NCI-H146 treated with DMSO at 0.1 percent for 48 hours (cell line): Measurements from ENCODE around the gene ALOX5AP.

Experiments
- DNase-seq: peaks from one replicate; lab custom pipeline; 2025; ENCODE audit not compliant: unreplicated experiment; lab: John Stamatoyannopoulos, UW

The ALOX5AP gene

DNA sequence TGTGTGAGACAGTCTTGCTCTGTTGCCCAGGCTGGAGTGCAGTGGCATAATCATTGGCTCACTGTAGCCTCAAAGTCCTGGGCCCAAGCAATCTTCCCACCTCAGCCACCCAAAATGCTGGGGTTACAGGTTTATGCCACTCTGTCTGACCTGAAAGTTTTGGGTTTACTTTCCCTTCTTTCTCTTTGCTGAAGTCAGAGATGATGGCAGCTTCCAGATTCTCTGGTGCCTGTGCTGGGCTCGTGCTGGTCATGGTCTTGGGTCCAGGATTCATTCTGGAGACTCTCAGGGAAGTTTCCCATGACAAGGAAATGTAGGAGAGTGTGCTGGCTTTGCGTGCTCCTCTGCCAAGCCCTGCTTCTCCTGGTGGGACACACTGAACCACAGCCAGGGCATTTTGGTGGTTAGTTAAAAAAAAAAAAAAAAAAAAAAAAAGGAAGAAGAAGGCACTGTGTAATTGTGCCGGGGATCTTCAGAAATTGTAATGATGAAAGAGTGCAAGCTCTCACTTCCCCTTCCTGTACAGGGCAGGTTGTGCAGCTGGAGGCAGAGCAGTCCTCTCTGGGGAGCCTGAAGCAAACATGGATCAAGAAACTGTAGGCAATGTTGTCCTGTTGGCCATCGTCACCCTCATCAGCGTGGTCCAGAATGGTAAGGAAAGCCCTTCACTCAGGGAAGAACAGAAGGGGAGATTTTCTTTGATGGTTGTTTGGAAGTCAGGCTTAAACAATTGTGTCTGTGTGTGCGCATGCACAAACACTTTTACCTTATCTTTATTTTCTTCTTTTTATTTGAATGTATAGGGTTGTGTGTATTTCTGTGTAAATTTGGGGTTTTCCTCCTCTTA is at the start of gene ALOX5AP:
TSS of gene ALOX5AP (plus strand) at position 519 of the 847 bp plus-strand sequence. CDS start at position 582, 63 bp downstream.
- no peak for DNase-seq

DNA sequence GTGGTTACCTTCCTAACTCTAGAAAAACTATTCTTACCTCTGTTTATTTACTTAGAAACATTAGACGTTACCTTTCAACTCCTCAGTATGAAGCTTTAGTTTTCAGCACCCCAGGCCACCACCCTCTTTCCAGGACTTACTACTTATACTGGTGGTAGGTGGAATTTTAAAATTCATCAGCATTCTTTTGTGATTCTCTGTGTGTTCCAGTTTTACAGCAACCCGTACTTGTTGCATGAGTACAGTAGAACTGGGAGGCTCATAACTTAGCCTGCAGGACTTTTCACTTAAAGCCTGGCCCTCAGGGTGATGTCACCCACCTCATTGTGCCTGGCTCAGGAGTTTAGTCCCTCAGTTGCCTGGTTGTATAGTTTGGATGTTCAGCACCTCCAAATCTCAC is 49.4 kb upstream of the ALOX5AP start:
- no peak for DNase-seq

DNA sequence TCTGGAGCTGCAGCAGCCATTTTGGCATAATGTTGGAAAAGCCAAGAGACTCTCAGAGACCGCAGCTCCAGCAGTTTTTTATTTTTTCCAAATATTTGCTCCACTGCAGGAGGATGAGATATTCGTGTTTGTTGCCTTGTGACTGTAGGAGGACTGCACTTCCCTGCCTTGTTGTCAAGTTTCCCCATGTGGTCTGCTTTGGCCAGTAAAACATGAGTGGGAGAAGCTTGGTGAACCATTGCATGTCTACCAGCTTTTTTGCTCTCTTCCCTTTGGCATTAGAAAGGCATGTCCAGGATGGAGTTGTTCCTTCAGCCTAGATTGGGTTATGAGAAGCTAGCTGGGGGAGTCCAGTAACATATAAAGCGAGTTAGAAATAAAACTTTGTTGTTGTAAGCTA is 47.7 kb upstream of the ALOX5AP start:
- no peak for DNase-seq

DNA sequence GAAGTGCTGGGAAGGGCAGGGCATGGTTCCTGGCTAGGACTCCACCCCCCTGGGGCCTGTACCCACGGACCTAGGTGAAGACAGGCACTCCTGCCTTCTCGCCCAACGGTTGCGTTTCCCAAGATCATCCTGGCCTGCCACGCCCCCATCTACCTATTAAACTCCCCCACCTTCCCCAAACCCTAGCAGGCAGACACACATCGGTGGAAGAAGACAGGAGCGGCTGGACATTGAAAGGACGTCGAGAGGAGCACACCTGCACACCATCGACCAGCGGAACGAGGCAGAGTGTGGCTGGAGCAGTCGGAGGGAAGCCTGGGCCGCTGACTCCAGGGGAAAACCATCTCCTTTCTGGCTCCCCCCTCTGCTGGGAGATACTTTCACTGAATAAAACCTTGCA is 45.6 kb upstream of the ALOX5AP start:
- DNase-seq, result no peak

DNA sequence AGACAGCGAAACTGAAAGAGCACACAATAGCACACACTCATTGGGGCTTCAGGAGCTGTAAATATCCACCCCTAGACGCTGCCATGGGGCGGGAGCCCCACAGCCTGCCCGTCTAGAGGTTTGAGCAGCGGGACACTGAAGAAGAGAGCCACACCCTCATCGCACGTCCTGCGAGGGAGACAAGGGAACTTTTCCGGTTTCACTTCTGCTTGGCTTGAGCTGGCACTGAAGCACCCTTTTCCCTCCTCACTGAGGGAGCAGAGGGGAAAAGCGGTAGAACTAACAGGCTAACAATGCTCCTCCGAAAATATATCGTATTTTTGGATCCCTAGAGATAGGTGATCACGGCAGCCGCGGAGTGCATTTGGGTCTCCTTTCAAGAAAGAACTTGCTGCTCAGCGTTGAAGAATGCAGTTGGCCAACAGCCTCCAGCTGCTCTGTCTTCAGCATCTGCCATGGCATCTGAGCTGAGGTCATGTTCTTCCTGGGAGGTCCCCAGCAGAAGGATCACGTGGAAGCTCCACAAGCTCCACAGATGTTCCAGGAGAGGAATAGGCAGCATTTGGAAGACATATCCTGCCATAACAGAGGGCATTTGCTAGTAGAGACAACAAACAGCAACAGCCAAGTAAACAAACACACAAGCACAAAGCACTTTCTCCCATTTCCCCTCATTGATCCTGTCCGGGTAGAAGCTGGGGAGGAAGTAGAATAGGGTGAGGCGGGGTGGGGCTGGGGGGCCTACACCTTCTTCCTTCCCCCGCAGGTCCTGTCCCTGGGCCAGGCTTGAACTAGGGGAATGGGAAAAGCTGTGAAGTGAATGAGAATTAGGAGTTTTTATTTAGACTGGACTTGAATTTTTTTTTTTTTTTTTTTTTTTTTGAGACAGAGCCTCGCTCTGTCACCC is 44.8 kb upstream of the ALOX5AP start:
- no peak for DNase-seq

DNA sequence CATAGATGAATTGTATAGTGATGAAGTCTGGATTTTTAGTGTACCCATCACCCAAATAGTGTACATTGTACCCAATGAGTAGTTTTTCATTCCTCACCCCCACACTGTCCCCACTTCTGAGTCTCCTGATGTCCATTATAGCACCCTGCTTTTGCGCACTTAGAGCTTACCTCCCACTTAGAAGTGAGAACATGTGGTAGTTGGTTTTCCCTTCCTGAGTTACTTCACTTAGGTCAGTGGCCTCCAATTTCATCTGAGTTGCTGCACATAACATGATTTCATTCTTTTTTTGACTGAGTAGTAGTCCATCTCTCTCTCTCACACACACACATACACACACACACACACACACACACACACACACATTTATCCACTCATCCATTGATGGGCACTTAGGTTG is 43.2 kb upstream of the ALOX5AP start:
- no peak for DNase-seq

DNA sequence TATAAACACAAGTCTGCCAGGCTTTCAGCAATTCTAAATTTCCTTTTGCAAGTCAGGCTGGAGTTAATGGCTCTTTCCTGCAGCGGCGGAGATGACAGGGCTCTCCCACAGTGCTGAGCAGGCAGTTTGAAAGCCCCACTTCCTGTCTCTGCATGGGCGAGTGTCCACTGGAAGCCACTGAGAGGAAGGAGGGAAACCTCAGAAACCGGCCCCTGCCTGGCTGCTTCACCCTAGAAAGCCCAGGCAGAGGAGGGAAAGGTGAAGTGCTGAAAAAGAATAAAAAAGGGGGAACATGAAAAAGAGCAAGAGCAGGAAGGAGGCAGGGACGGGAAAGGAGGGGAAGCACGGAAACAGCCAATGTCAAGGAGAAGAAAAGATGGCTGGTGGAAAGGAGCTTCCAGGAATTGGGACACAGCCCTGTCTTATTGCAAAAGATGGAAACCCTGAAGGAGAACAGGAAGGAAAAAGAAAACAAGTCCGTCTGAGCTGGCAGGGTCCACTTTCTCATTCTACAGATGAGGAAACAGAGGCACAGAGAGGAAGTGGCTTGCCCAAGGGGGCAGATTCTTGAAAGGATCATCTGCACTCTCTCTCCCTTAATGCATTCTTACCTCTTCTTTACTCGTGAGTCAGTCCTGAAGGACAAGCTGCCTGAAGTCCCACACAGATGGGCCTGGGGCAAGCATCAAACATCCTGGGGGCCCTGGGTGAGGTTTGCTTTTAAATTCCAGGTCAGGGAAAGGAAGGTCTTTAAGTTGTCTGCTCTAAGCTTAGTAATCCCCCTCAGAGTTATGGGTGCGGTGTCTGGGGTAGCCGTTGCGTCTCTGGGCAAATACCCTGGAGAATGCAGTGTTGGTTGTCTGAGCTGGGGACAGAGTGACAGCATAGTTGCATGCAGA is 38.8 kb upstream of the ALOX5AP start:
- DNase-seq, result no peak

DNA sequence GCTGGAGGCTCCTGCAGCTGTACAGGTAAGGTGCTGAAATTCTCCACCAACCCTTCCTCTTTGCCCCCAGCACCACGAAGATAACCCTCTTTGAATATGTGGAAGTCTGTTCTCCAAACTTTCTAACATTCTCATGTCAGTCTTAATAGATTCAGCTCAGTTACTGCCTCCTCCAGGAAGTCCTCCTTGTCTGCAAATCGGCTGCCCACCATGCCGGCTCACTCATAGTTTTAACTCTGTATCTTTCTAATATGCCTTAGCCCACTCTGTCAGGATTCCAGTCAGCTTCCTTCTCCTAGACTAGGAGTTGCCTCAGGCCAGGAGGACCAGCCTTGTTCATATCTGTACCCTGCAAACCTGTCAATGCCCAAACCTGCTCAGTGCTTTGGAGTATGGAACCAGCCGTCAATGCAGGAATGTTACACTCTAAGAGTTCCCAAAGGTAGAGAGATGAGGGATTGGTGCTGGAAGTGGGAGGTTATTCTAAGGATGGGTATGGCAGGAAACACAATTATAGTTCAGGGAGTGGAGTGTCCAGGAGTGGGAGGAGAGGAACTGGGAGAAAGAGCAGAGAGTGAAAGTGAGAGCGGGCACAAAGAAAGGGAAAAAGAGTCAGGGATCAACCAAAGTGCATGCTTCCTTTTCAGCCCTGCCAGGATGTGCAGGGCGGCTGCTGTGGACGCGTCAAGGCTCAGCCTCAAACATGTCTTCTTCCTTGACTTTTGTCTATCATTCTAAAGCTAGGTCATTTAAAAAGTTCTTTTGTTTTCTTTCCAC is 38.0 kb upstream of the ALOX5AP start:
- DNase-seq, result no peak

DNA sequence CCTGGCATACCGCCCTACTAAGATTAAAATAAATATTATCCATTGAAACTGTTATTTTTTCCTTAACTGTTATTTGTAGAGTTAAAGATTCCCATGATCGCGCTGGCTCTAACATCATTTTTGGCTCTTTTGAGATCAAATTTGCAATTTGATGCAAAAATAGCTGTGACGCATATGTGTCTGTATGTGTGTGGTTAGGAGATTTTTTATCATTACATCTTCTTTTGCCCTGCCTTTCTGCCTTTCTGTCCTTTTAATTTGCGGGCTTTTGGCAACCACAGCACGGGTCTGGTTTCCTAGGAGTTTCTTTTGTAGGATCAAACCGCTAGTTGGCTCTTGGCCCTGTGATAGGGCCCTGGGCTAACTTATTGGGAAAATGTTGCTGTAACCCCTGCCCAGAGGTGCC is 37.3 kb upstream of the ALOX5AP start:
- no peak for DNase-seq

DNA sequence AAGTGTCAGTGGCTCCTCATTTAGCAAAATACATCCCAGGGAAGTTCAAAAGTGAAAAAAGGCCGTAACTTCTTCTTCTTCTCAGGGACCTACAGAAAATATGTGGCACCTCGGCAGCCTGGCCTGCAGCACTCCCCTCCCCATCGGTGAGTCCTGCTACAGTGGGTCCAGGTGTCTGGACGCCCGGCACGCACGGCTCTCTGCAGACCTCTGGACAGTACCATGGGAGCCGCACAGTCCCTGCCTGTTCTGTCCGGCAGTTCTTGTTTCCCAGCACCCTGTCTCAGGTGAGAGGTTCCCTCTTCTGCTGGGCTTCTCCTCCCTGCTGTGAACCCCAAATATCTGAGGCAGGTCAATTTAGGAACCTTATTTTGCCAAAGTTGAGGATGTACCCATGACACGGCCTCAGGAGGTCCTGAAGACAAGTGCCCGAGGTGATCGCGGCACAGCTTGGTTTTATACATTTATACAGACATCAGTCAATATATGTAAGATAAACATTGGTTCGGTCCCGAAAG is 36.8 kb upstream of the ALOX5AP start:
- DNase-seq, result no peak

DNA sequence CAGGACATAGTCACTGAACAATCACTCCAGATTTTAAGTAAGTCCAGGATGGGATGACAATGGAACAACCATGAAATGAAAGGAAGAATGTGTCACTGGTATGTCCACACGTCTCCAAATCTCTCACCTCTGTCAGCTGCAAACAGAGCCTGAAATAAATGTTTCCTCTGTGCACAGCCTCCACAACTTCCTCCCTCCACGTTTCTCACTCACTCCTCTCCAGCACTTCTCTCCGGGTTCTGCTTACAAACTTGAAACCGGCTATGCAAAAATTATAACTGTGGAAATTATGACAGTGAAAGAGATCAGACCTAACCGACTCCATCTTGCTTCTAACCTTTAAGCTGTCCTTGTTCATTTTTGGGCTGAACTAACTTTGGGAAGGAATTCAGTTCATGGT is 35.0 kb upstream of the ALOX5AP start:
- no peak for DNase-seq

DNA sequence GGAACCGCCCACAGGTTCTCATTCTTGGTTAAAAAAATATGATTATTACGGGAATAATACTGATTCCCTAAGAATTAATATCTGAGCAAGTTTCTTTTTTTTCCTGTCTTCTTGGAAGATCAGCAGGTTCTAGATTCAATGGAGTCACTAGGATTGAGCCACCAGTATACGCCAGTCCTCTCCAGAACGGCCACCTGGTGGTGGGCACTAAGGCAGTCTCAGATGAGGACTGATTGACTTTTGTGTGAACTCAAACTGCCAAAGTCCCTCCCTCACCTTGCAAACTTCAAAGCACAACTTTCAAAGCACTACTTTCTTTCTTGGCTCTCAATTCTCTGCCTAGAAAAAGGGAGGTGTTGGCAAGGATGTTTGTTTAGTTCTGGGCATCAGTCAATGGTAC is 33.3 kb upstream of the ALOX5AP start:
- no peak for DNase-seq

DNA sequence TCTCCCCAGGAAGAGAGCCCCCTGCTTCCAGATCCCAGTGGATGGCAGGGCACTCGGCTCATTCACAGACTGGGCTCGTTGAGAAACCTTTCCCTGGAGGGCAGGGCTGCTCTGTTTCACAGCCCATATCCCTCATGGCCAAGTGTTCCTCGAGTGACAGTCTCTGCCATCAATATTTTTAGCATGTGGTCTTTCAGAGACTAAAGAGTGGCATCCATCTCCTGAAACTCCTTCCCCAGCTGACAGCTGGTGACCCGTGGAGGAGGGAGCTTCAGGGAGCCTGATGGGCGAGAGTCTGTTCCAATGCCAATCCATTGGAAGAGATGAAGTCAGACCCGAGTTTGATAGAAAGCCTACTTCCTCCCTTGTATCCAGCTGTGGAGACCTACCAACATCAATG is 30.7 kb upstream of the ALOX5AP start:
- no peak for DNase-seq

DNA sequence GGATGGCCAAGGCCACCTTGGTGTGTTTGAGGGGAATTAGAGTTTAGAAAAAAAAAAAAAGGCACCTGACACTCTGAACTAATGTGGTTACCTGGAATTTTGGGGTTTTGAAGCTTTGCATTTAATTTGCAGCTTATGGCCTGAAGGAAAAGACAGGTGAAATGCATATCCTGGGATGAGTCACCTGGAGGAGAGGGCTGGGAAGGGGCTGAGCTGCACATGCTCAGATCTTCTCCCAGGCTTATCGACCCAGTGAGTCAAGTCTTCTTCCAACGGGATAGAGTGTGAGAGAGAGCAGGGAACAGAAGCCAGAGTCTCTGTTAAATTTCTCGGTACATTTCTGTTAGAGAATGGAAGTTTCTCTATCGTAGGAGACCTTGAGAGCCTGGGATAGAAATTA is 29.7 kb upstream of the ALOX5AP start:
- DNase-seq, result no peak

DNA sequence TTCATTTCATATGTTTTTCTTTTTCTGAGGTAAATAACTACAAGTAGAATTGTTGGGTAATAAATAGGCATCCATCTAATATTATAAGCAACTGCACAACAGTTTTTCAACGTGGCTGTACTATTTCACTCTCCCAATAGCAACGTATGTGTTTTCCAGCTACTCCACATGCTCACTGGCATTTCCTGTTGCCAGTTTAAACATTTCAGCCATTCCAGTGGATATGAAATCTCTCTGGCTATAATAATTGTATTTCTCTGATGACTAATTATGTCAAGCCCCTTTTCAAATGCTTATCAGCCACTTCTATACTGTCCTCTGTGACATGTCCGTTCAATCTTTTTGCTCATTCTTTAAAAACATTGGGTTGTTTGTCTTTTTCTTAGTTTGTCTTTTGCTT is 26.8 kb upstream of the ALOX5AP start:
- DNase-seq, result no peak

DNA sequence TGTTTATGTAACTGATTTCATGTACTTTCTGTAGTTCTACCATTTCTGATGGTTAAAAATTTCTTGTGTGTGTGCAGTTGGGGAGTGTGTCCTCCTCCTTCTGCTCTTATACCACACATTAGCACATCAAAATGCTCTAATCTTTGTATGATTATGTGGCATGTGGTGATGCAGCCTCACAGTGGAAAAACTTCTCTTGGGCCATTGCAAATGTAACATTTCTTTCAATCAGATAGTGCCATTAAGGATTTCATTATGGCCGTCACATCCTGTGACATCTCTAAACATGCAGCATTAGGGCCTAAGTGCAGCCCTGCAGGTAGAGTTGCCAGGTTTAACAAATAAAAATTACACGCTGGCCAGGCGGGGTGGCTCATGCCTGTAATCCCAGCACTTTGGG is 24.9 kb upstream of the ALOX5AP start:
- no peak for DNase-seq

DNA sequence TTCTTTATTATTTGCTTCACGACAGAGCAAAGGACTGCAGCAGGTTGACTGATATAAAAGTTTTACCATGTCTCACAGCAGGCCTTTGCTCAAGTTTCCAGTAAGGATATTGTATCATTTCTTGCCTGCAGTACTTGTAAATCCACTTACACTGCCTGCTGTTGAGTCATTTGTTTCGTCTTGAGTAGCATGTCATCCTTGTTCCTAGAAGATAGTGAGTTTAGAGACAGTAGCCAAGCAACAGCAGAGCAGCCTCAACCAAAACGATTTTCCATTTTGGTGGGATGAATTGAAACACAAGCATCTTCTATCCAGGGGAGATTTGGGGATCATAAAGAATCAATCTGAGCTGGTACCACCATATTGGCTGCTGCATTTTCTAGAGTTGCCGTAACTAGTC is 24.0 kb upstream of the ALOX5AP start:
- DNase-seq, result no peak

DNA sequence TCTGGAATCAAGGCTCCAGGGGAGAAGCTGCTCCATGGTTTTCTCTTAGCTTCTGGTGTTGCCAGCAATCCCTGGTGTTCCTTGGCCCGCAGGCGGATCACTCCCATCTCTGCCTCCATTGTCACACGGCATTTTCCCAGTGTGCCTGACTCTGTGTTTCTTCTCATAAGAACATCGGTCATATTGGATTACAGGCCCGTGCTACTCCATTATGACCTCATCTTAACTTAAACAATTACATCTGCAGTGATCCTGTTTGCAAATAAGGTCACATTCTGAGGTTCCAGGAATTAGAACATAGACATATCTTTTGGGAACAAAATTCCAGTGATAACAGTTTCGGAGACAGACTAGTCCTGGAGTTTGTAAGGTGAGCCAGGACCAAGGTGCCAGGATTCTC is 23.5 kb upstream of the ALOX5AP start:
- no peak for DNase-seq

DNA sequence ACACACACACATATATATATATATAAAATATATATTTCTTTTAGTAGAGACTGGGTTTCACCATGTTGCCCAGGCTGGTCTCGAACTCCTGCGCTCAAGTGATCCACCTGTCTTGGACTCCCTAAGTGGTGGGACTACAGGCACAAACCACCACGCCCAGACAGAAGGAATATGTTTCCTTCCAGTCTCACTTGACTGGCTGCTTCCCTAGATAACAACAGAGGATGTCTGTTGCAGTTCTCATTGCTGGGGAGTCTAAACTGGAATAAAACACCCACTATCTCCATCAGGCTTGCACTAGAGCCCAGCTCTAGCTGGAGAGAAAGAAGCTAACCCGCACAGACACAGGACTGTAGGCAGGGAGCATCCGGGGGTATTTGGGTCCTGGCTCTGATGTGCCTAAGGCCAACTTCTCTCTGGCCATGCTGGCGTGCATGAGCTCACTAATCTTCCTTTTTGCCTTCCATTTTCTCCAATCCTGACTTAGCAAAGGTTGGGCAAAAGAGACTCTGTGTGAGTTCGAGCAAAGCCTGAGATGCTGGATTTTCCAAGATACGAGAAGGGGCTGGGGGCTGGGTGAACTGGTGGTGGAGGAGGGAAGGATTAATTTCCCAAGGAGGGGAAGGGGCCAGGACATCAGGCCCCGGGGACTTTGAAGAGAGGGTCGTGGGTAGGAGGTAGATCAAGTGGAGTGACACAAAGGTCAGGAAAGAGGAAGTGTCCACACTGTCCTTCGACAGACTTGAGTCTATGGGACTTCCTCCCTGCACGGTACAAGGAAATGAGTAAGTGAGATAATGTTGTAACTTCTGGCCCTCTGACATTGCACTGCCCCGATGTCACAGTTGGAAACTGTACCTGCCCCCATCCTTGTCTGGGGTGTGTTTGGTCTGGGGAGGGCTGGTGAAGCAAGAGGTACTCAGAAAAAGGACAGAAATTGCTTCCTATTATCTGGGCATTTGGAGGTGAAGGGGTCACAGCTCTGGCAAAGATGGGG is 22.5 kb upstream of the ALOX5AP start:
- DNase-seq, result no peak
